Tibial nerve (tissue), 3 donors: ENCODE measurements around the gene JAM2.

Experiments
- POLR2A ChIP-seq, 2 donors: fragments of 450-650 bp; IDR thresholded peaks; one replicate each; pipeline ENCODE4 v1.6.1; 2017; ENCODE audit warnings: antibody characterized with exemption in 2 of 2, mild to moderate bottlenecking in 2 of 2, moderate library complexity in 2 of 2
- TF ChIP-seq, protein P1 (sequence below), 5 experiments: fragments of 200-600 bp in 3 of 5; fragments of 450-650 bp in 2 of 5; sonication (generic) in 3 of 5; IDR thresholded peaks; one replicate each; pipeline ENCODE4 v1.5.1; 2016 to 2019; ENCODE audit warnings: antibody characterized with exemption in 5 of 5, mild to moderate bottlenecking in 3 of 5, moderate library complexity in 2 of 5

DNA sequence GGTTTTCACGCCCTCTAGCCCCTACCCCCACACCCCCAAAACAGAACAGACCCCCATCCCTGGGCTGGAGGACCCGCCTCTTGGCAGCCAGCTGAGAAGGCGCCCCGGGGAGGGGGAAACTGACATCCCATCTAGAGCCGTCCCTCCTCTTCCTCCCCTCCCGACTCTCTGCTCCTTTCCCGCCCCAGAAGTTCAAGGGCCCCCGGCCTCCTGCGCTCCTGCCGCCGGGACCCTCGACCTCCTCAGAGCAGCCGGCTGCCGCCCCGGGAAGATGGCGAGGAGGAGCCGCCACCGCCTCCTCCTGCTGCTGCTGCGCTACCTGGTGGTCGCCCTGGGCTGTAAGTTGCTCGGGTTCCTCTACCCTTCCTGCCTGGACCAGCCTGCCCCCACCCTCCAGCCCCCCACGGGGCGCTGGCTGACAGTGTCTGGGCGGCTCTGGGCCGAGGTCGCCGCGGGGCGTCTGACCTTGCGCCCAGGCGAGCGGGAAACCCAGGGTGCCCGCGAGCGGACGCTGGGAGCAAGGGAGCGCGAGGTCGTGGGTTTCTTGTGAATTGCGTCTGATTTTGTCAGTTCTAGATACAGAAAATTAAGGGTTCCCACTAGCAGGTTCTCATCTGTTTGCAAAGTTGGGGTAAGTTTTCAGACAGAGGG is 618 bp downstream of the JAM2 start:
- TF ChIP-seq POLR2A (IDR thresholded peaks at IDR 0.05) = peak in 1 of 2 donors; percentile 22
- TF ChIP-seq, protein P1, sequence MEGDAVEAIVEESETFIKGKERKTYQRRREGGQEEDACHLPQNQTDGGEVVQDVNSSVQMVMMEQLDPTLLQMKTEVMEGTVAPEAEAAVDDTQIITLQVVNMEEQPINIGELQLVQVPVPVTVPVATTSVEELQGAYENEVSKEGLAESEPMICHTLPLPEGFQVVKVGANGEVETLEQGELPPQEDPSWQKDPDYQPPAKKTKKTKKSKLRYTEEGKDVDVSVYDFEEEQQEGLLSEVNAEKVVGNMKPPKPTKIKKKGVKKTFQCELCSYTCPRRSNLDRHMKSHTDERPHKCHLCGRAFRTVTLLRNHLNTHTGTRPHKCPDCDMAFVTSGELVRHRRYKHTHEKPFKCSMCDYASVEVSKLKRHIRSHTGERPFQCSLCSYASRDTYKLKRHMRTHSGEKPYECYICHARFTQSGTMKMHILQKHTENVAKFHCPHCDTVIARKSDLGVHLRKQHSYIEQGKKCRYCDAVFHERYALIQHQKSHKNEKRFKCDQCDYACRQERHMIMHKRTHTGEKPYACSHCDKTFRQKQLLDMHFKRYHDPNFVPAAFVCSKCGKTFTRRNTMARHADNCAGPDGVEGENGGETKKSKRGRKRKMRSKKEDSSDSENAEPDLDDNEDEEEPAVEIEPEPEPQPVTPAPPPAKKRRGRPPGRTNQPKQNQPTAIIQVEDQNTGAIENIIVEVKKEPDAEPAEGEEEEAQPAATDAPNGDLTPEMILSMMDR (IDR thresholded peaks at IDR 0.05) = peak in 4 of 5 experiments; percentile 22 to 57 (median 32)
